ENCODE data around the gene PCBP3. TPM values are rescaled to one million over a fixed set of nuclear protein-coding genes. Genes with fewer than 3 reads are reported as not detected.

PCBP3 gene
- total and polyA plus RNA-seq, 10 of the 15 experiments (the other 5 are each of a cell fraction or from before 2014, with no cell fraction given) = 0.09 to 1.3 (median 0.46) TPM; not detected in 3

- no peaks in the 10 kb centered on the region for H3K9me3 ChIP-seq (replicated peaks; ENCODE audit: control insufficient read depth, insufficient read depth, low read length)
- FAIRE-seq (no peak), ATAC-seq (no peak), DNase-seq (ENCODE audit: low read depth, low spot score) (no peak)
- ChIA-PET RAD21 (ENCODE audit: unreplicated experiment) (no interaction called here), SMC1A (ENCODE audit: uncharacterized antibody, unreplicated experiment) (interaction anchor here (1.0 kb wide), 1 partner anchor 22 kb away, joined by 3 read pairs; no protein-coding TSS in a partner anchor), POLR2A (no interaction called here), CTCF (no interaction called here)
- H3K4me2 ChIP-seq (ENCODE audit: control insufficient read depth, insufficient read depth) = no peak overlapping the region
- no peak overlapping the region for H3K9ac ChIP-seq (ENCODE audit: control insufficient read depth, insufficient read depth, low read length)
- H3K27ac ChIP-seq (ENCODE audit: control insufficient read depth, insufficient read depth) = no peak overlapping the region
- H3K79me2 ChIP-seq (ENCODE audit: control insufficient read depth, insufficient read depth, low read length) = no peaks in the 10 kb centered on the region
- no peaks in the 10 kb centered on the region for H4K20me1 ChIP-seq (ENCODE audit: control insufficient read depth, insufficient read depth)
- H3K36me3 ChIP-seq (ENCODE audit: control insufficient read depth in 2 of 2, insufficient read depth in 2 of 2, low read length in 1 of 2) = no peaks in the 10 kb centered on the region
- intact Hi-C loops (cut with micrococcal nuclease; ENCODE audit: unreplicated experiment) = no loop called here
- in situ Hi-C loops (cut with MboI) = no loop called here
- no peak overlapping the region for H2AFZ ChIP-seq (ENCODE audit: control insufficient read depth, low read depth, low read length)
- BruUV-seq (replicated peaks) = no TSS peak
- no peak overlapping the region for H3K4me3 ChIP-seq
- H3K27me3 ChIP-seq (replicated peaks in 1 of 2; ENCODE audit: control insufficient read depth in 2 of 2, insufficient read depth in 2 of 2, low read length in 1 of 2) = no peaks in the 10 kb centered on the region
- 84% methylated on average over 19 of the region's 19 CpGs for WGBS (ENCODE audit: insufficient coverage, insufficient replicate concordance, low lambda C conversion rate, missing lambda C conversion rate)
- no peak for TF ChIP-seq SREBF1 (IDR thresholded peaks at IDR 0.05; ENCODE audit: low read length)
- no peak for TF ChIP-seq IKZF1 (conservative IDR thresholded peaks at IDR 0.05)
- no peak for TF ChIP-seq ZZZ3 (IDR thresholded peaks at IDR 0.05; ENCODE audit: control insufficient read depth, insufficient read length, low read depth)
- no peak for TF ChIP-seq EED (IDR thresholded peaks at IDR 0.05; ENCODE audit: low read depth)
- no peak for TF ChIP-seq BRCA1 (IDR thresholded peaks at IDR 0.05; ENCODE audit: low read depth, low read length)
- TF ChIP-seq YBX1 (IDR thresholded peaks at IDR 0.05) = no peak
- TF ChIP-seq NFXL1 (IDR thresholded peaks at IDR 0.05; ENCODE audit: borderline replicate concordance) = no peak
- no peak for TF ChIP-seq NFYB (IDR thresholded peaks at IDR 0.05; ENCODE audit: insufficient read depth, low read depth, low read length)
- TF ChIP-seq TCF7 (IDR thresholded peaks at IDR 0.05; ENCODE audit: borderline replicate concordance) = no peak
- no peak for TF ChIP-seq SMC3 (IDR thresholded peaks at IDR 0.05; ENCODE audit: borderline replicate concordance, low read length)
- TF ChIP-seq IKZF2 (IDR thresholded peaks at IDR 0.05) = no peak
- no peak for TF ChIP-seq RELB (IDR thresholded peaks at IDR 0.05; ENCODE audit: low read depth)
- no peaks in the 10 kb centered on the region for H3K4me1 ChIP-seq (ENCODE audit: control insufficient read depth, insufficient read depth, low read length)
Measured at GRCh38 chr21:45763074-45763473, 119.5 kb downstream of the PCBP3 start.

All from GM12878 (cell line).